ENCODE results near the gene SYDE1. TPM values are rescaled to one million over a fixed set of nuclear protein-coding genes. Genes with fewer than 3 reads are reported as not detected.

The SYDE1 gene
- total and polyA plus RNA-seq, 2 of the 4 experiments (the other 2 are of a cell fraction) = 19.4 to 64.9 TPM

GRCh38 chr19:15091918-15092753 is 15.1 kb upstream of the SYDE1 start:
- no peaks in the 10 kb centered on the region for H4K20me1 ChIP-seq (ENCODE audit: insufficient read depth, low read length)
- dilution Hi-C loops (cut with HindIII; ENCODE audit: low sequenced_read_pairs, unreplicated experiment) = no loop called here
- CTCF ChIA-PET = interaction anchor here (0.5 to 1.6 kb wide), 19 partner anchors 9 to 1294 kb away, joined by 3 to 12 read pairs (median 5); partner anchors contain the start of gene OR1I1
- no peak overlapping the region for H4K8ac ChIP-seq (ENCODE audit: low read depth in 2 of 2, low read length in 2 of 2)
- intact Hi-C loops (cut with micrococcal nuclease) = loop anchor here (1.0 to 5.0 kb wide), 4 partner anchors 58 to 464 kb away; no protein-coding TSS in a partner anchor
- H2BK20ac ChIP-seq (ENCODE audit: low read depth, low read length) = no peak overlapping the region
- H2AK9ac ChIP-seq (replicated peaks; ENCODE audit: low read depth, low read length, poor library complexity) = no peak overlapping the region
- no peak overlapping the region for H3K9ac ChIP-seq (ENCODE audit: low read depth, low read length)
- no peak overlapping the region for H2AK5ac ChIP-seq (ENCODE audit: low read depth, low read length)
- no peaks in the 10 kb centered on the region for H3K9me1 ChIP-seq (ENCODE audit: insufficient read depth, low read length)
- POLR2A ChIA-PET (ENCODE audit: unreplicated experiment) = interaction anchor here (0.6 kb wide), 1 partner anchor 34 kb away, joined by 4 read pairs; no protein-coding TSS in a partner anchor
- H3K4ac ChIP-seq (ENCODE audit: low read depth, low read length) = no peak overlapping the region
- no peak overlapping the region for H2AFZ ChIP-seq (replicated peaks; ENCODE audit: low read length, poor library complexity)
- ATAC-seq (ENCODE audit: low read depth) (peak; percentile 75), DNase-seq (peak; percentile 71)
- H3K9me3 ChIP-seq (ENCODE audit: control insufficient read depth, insufficient read depth, low read length) = no peaks in the 10 kb centered on the region
- no peak overlapping the region for H2BK120ac ChIP-seq (ENCODE audit: low read depth, low read length)
- H3K56ac ChIP-seq (ENCODE audit: extremely low read depth, insufficient read depth, low read length) = no peak overlapping the region
- WGBS, 2 experiments (ENCODE audit: extremely low coverage in 2 of 2, insufficient read length in 1 of 2) = 20% methylated on average over 1 of the region's 13 CpGs; no CpG with 5 or more reads in 1 of the 2 experiments
- peak overlapping the region; percentile 48; the same call in 1 of the 2 replicates for H3K4me2 ChIP-seq (ENCODE audit: low read depth, low read length)
- no peak overlapping the region for H3K4me3 ChIP-seq (ENCODE audit: insufficient read depth, low read depth, low read length)
- H3K14ac ChIP-seq (replicated peaks; ENCODE audit: low read depth, low read length) = no peak overlapping the region
- BruUV-seq (replicated peaks) = no TSS peak
- H3K4me1 ChIP-seq (ENCODE audit: control insufficient read depth, insufficient read depth, low read length) = peaks cover 3% of the 10 kb centered on the region; the same call in 1 of the 2 replicates
- peaks cover 11% of the 10 kb centered on the region for H3K27me3 ChIP-seq (ENCODE audit: control insufficient read depth, insufficient read depth, low read length)
- H3K36me3 ChIP-seq (ENCODE audit: control insufficient read depth, insufficient read depth, low read length) = no peaks in the 10 kb centered on the region
- H3K23ac ChIP-seq (ENCODE audit: low read depth, low read length) = no peak overlapping the region
- no peaks in the 10 kb centered on the region for H3K79me1 ChIP-seq (ENCODE audit: low read depth in 1 of 2, low read length in 2 of 2)
- no peak overlapping the region for H4K5ac ChIP-seq (ENCODE audit: low read depth, low read length)
- H4K91ac ChIP-seq (ENCODE audit: insufficient read depth, low read depth, low read length) = no peak overlapping the region
- in situ Hi-C loops (cut with MboI; ENCODE audit: low sequenced_read_pairs) = no loop called here
- no peak overlapping the region for H2BK15ac ChIP-seq (ENCODE audit: low read depth, low read length)
- no peak overlapping the region for H2BK5ac ChIP-seq (ENCODE audit: low read depth, low read length, poor library complexity, severe bottlenecking)
- TF ChIP-seq MAFK (IDR thresholded peaks at IDR 0.05; ENCODE audit: low read depth, low read length) (no peak), CTCF (conservative IDR thresholded peaks at IDR 0.05; ENCODE audit: low read depth, low read length) (peak; percentile 79), POLR2A (IDR thresholded peaks at IDR 0.05; ENCODE audit: low read depth, low read length) (no peak), USF2 (IDR thresholded peaks at IDR 0.05; ENCODE audit: low read depth, low read length) (no peak), SMC3 (IDR thresholded peaks at IDR 0.05; ENCODE audit: low read depth, low read length) (peak; percentile 59), CHD1 (IDR thresholded peaks at IDR 0.05; ENCODE audit: low read depth, low read length) (no peak), RAD21 (IDR thresholded peaks at IDR 0.05; ENCODE audit: low read length) (peak; percentile 72)
- no peak overlapping the region for H3K18ac ChIP-seq (ENCODE audit: low read depth, low read length)
- H3K27ac ChIP-seq (ENCODE audit: insufficient read depth, low read length) = no peak overlapping the region

Measured in IMR-90 (cell line).